Activated CD8-positive, alpha-beta memory T cell treated with anti-CD3 and anti-CD28 coated beads, Interleukin-2, amount 50 U/mL, for 24 hours (primary cell): ENCODE data around the gene APBB1.

Source experiments
- DNase-seq: peaks from one replicate; pipeline ENCODE4 v3.0.0-alpha.2; 2020; ENCODE audit errors: extremely low read depth

APBB1 gene

GRCh38 chr11:6391537-6392134, 27.3 kb downstream of the APBB1 start:
- no peak for DNase-seq

- DNase-seq, result no peak
Measured at GRCh38 chr11:6390718-6391469, 28.0 kb downstream of the APBB1 start.

GRCh38 chr11:6389905-6390717, 28.8 kb downstream of the APBB1 start, which contains the start of gene SMPD1:
SMPD1 (plus strand) TSS chr11:6390474; CDS start chr11:6390599, 125 bp downstream.
- DNase-seq, result peak; percentile 74

GRCh38 chr11:6388748-6389147, 30.1 kb downstream of the APBB1 start:
- DNase-seq, result no peak

GRCh38 chr11:6387811-6388599, 30.9 kb downstream of the APBB1 start:
- no peak for DNase-seq

- no peak for DNase-seq
Measured at GRCh38 chr11:6385046-6385777, 33.7 kb downstream of the APBB1 start.

- DNase-seq, result no peak
Measured at GRCh38 chr11:6378640-6378989, 40.3 kb downstream of the APBB1 start.

GRCh38 chr11:6377902-6378639, 40.8 kb downstream of the APBB1 start:
- DNase-seq, result no peak

- DNase-seq, result no peak
Measured at GRCh38 chr11:6371825-6372224, 47.1 kb downstream of the APBB1 start.

- no peak for DNase-seq
Measured at GRCh38 chr11:6365659-6366058, 53.2 kb downstream of the APBB1 start.

- peak; percentile 47 for DNase-seq
Measured at GRCh38 chr11:6362873-6363678, 55.8 kb downstream of the APBB1 start.

- no peak for DNase-seq
Measured at GRCh38 chr11:6362185-6362872, 56.6 kb downstream of the APBB1 start.

- no peak for DNase-seq
Measured at GRCh38 chr11:6360183-6360582, 58.7 kb downstream of the APBB1 start.

- DNase-seq, result no peak
Measured at GRCh38 chr11:6357222-6357621, 61.7 kb downstream of the APBB1 start.

GRCh38 chr11:6356503-6357055, 62.3 kb downstream of the APBB1 start:
- no peak for DNase-seq

- no peak for DNase-seq
Measured at GRCh38 chr11:6354651-6355485, 64.0 kb downstream of the APBB1 start.

- peak; percentile 14 for DNase-seq
Measured at GRCh38 chr11:6353367-6353987, 65.4 kb downstream of the APBB1 start.
